GM18505 (cell line): ENCODE results near the gene NALF2.

Source experiments
- ATAC-seq: cut with Tn5 transposase; IDR thresholded peaks from one replicate; pipeline ENCODE4 v1.9.1; 2021; ENCODE audit not compliant: unreplicated experiment
- POLR2A ChIP-seq: IDR thresholded peaks from 4 replicates; pipeline ENCODE4 v1.6.1; 2011; ENCODE audit warnings: borderline replicate concordance; ENCODE audit not compliant: insufficient read depth, insufficient read length; ENCODE audit errors: extremely low read depth

NALF2 gene

GRCh38 chrX:69506617-69507499 is 2.7 kb downstream of the NALF2 start:
- no peak for ATAC-seq
- TF ChIP-seq POLR2A, result no peak

GRCh38 chrX:69507500-69507789 is 3.3 kb downstream of the NALF2 start:
- no peak for TF ChIP-seq POLR2A

GRCh38 chrX:69508610-69509009 is 4.5 kb downstream of the NALF2 start:
- no peak for TF ChIP-seq POLR2A
- ATAC-seq, result no peak

More at GRCh38 chrX:69507500-69507789, 3.3 kb downstream of the NALF2 start:
- ATAC-seq, result no peak

- no peak for TF ChIP-seq POLR2A
- no peak for ATAC-seq
Observed at GRCh38 chrX:69510137-69510715, 6.1 kb downstream of the NALF2 start.

- no peak for ATAC-seq
Observed at GRCh38 chrX:69510914-69511513, 6.9 kb downstream of the NALF2 start.

GRCh38 chrX:69522052-69522451 is 17.9 kb downstream of the NALF2 start:
- no peak for TF ChIP-seq POLR2A
- ATAC-seq, result no peak

More at GRCh38 chrX:69510914-69511513, 6.9 kb downstream of the NALF2 start:
- no peak for TF ChIP-seq POLR2A

- ATAC-seq, result no peak
- no peak for TF ChIP-seq POLR2A
Observed at GRCh38 chrX:69523314-69523713, 19.2 kb downstream of the NALF2 start.

GRCh38 chrX:69524781-69525363 is 20.7 kb downstream of the NALF2 start:
- no peak for ATAC-seq

GRCh38 chrX:69530306-69530705 is 26.2 kb downstream of the NALF2 start:
- no peak for TF ChIP-seq POLR2A
- ATAC-seq, result no peak

More at GRCh38 chrX:69524781-69525363, 20.7 kb downstream of the NALF2 start:
- no peak for TF ChIP-seq POLR2A

- no peak for TF ChIP-seq POLR2A
- no peak for ATAC-seq
Observed at GRCh38 chrX:69531031-69531755, 27.1 kb downstream of the NALF2 start.

- no peak for ATAC-seq
- TF ChIP-seq POLR2A, result no peak
Observed at GRCh38 chrX:69535661-69536060, 31.5 kb downstream of the NALF2 start.

GRCh38 chrX:69538321-69538876 is 34.3 kb downstream of the NALF2 start:
- ATAC-seq, result peak; percentile 87
- no peak for TF ChIP-seq POLR2A

GRCh38 chrX:69539437-69539836 is 35.3 kb downstream of the NALF2 start:
- peak; percentile 72 for ATAC-seq
- no peak for TF ChIP-seq POLR2A

GRCh38 chrX:69541956-69542355 is 37.8 kb downstream of the NALF2 start:
- no peak for TF ChIP-seq POLR2A
- ATAC-seq, result no peak

GRCh38 chrX:69543572-69543971 is 39.4 kb downstream of the NALF2 start:
- no peak for ATAC-seq
- no peak for TF ChIP-seq POLR2A
